HG03558 (cell line): ENCODE measurements around the gene ASB18.

ENCODE experiments used
- ATAC-seq: cut with Tn5 transposase; IDR thresholded peaks from one replicate; pipeline ENCODE4 v1.9.1; 2021; ENCODE audit warnings: moderate number of reproducible peaks; ENCODE audit not compliant: unreplicated experiment; ENCODE audit errors: extremely low read depth

Gene ASB18

DNA sequence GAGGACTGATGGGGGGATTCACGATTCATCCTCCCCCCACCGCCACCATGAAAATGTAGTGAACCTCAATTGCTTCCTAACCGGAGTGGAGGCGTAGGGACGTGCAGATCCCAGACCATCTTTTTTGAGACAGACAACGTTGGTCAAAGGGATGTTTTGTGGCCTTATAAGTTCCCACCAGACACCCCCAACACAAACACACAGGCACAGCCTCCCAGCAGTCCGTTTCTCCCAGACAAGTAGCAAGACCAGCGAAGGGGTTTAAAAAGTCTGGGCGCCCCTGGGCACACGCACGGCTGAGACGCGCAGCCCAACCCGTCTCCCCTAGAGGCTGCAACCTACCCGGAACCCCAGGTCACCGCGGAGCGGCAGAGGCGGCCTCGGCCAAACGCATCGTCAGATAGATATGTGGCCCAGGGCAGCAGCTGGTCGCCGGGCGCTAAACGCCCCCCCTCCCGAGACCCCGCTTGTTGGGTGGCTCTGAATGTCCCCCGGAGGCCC is 97.4 kb downstream of the ASB18 start:
- no peak for ATAC-seq

DNA sequence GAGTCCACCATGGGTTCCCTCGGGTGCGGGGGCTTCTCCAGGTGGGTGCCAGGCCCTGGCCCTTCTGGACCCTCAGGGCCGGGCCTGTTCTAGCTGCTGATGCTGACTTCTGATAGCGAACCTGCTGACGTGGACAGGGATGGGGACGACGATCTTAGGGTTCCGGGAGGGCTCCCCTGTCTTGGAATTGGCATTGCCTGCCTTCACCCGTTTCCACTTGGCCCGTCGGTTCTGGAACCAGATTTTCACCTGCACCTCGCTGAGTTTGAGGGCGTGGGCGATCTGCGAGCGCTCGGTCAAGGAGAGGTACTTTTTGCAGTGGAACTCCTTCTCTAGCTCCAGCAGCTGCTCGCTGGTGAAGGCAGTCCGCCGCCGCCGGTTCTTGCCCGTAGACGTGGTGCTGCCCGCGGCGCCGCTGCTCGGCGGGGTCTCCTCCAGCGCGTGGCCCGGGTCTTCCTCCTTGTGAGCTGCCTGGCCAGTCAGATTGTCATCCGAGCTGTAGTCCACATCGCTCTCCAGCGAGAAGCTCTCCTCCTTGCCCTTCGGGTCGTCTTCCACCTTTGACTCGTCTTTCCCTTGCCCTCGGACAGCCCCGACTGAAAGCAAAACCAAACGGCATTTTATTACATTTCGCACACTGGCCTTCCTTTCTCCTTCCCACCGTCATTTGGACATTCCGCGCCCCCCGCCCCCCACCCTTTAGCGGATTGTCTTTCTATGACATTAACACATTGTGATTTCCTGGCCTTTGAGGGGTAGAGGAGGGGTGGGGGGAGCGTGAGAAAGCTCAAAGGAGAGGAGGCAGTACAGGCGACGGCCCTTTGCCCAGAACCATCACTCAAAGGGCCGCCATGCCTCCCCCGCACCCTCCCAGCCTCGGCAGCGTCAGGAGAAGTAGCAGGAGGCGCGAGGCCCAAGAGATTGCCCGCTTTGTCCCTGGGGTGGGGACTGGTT is 98.1 kb downstream of the ASB18 start:
- ATAC-seq = no peak

DNA sequence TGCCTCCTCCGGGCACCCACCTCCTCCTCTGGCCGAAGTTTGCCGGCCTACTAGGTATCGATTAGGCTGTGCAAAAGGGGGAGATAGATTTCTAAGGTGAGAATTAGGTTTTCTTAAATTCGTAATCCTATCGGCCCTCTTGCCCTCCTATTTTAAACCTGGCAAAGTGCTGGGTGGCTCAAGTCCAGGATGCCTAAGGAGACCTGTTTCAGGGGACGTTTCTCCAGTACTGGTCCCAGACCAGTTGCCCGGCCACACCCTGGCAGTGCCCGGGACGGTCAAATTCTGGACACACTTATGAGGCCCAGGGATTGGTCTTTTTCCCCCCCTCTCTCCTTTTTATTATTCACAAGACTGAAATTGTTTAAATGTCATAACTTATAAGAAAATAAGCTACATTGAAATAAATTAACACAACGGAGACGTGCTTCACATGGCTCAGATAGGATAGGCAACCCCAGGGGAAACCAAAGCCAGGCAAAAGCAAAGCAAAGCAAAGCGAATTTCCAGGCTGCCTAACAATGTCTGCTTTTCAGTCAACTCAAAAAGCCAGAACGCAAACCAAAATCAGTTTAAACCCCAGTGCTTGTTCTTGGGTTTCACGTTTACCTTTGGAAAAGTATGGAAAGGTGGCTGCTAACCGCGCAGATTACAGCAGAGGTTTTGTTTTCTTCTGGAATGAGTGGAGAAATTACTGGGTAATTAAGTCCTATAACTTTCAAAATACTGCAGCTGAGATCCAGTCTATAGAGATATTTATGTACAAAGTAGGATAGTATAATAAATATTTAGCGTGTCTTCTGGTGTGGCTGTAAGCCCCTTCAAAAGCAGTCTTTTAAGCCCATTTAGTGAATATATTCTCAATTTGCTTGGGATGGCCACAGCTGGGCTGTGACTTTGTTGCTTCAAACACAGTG is 99.0 kb downstream of the ASB18 start:
- no peak for ATAC-seq

DNA sequence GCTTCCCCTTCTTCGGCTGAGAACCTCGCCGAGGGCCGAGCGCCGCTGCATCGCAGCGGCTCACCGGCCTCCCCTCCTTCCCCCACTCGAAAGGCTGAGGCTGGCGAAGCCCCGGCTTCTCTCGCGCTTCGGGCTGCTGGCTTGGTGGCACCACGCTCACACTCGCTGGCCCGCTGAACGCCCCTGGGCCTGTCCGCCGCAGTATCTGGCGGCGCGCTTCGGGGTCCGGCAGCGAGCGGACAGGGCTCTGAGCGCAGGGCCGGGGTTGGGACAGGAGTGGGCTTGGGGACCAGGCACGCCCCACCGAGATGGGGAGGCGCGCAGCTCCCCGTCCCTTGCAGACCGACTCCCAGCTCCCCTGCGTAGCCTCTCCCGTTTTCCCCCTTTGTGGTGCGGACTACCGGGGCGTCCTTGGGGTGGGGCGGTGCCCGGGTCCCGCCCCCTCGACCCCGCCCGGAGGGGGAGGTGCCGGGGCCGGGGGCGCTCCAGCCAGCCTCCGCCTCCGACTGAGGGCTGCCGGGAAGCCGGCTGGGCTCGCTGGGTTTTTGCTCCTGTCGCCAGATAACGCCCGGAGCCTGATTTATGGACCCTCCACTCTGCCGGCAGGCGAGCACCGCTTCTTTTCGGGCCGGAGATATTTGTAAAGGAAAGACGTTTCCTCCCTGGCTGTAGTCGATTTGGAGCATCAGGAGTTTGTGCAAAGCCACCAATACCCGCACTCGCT is 99.8 kb downstream of the ASB18 start:
- no peak for ATAC-seq

DNA sequence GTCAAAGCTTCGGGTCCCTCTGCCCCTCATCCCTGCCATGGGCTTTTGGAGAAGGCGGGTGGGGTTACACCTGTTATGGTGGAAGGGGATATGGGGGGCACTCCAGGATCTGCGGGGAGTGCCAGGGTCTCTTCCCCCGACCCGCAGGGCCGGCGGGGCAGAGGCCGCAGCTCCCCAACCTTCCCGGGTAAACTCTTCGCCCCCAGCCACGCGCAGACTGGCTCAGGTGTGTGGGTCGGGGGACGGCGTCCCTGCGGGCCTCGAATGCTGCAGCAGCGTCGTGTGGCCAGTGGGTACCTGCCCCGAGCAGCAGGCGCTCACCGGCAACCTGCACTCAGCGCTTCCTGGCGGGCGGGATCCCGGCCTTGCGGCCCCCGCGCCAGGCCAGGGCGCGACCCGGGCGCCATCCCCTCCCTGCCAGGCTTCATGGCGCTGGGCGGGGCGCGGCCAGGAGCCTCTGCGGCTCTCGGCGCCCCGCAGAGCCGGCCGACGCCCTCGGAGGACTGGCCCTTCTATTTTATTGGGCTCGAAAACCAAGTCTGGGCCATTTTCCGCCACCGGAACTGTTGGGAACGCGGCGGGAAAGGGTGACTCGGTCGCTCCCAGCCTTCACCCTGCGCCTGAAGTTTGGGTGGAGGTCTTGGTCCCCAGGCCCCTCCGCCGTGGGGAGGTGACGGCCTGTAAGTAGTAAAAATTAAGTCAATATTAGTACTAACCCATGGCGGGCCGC is 100.6 kb downstream of the ASB18 start:
- ATAC-seq = no peak

DNA sequence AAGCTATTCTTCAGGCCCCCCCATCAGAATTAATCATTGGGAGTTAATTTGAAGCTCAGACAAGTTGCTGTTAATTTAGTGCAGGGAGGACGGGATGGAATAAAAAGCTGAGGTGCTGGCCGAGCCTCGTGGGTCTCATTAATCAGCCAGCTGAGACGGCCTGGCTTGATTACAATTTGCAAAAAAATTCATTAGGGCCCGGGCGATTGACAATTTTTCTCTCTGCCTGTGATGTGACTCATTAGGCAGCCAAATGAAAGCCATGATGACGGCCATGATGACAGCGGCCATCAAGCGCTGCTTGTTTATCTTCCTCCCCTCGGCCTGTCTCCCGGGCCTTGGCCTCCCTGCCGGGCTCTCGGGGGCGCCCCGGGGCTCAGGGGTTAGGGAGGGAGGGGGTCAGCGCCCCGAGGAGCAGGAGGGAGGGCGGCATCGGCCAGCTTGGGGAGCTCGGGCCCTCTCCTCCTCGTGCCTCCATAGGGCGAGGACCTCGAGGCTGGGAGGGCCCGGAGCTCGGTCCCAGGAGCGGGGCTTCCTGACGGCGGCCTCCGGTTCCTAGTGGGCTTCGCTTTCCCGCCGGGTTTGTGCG is 101.2 kb downstream of the ASB18 start:
- no peak for ATAC-seq

DNA sequence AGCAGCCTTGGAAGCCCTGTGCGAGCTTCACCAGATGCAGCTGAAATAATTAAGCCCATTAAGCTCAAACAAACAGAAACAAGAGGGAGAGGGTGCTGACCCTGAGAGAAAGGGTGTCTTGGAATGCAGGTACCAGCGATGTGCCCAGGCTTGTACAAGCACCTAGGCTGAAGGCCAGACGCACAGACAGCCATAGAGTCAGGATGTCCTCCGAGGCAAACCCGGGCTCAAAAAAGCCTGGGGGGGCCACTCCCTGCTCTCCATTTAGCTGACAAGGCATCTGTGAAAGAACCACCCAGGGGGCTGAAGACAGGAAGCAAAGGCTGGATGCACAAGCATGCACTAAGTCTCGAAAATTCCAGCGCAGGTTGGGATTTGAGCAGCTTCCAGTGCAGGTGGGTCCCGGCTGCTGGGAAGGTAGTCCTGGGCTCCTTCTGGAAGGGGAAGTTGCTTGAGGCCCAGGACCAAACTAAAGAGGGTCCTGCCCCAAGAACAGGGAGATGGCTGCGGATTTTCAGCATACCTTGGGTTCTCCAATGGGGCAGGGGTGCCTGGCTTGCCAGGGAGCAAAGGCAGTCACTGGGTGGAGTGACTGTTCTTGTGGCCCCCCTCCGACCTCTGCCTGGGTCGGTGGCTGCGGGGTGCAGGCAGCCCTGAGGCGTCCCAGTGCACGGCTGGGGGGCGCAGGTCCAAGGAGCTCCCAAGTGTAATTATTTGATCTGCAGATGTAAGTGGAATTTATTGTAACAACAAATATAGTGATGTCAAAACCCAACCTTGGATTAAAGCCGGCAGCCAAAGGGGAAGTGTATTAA is 102.0 kb downstream of the ASB18 start:
- ATAC-seq = no peak

DNA sequence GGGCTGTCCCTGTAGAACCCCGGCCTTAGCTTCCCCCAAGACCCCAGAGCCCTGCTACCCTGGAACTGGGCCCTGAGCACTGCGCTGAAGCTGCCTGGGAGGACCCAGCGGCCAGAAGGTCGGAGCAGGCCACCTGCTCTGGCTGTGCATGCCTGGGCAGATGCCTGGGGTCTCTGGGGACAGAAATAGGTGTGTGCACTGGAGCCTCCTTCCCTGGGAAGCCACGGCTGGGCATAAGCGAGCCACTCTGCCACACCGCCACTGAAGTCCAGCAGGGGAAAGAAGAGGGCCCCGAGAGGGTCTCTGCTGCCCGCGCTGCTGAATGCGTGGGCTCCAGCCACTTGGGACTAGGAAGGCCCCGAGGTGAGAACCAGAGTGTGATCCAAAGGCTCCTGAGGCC is 102.7 kb downstream of the ASB18 start:
- ATAC-seq = no peak

DNA sequence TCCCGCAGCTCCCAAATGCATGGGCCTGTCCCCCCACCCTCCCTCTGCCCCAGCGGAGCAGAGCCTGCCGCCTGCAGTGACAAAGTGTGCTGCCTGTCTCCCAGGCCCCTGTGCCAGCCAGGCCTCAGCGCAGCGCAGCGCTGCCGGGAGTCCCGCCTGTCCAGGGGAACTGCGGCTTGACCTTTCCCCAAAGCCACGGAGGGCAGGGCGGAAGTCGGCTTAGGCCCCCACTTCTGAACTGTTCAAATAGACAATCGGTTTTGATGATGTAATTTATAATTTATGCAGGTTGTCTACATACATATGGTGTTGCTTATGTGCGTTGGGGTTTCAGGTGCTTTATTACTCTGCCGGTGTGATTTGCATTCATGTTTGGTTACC is 103.1 kb downstream of the ASB18 start:
- ATAC-seq = no peak

DNA sequence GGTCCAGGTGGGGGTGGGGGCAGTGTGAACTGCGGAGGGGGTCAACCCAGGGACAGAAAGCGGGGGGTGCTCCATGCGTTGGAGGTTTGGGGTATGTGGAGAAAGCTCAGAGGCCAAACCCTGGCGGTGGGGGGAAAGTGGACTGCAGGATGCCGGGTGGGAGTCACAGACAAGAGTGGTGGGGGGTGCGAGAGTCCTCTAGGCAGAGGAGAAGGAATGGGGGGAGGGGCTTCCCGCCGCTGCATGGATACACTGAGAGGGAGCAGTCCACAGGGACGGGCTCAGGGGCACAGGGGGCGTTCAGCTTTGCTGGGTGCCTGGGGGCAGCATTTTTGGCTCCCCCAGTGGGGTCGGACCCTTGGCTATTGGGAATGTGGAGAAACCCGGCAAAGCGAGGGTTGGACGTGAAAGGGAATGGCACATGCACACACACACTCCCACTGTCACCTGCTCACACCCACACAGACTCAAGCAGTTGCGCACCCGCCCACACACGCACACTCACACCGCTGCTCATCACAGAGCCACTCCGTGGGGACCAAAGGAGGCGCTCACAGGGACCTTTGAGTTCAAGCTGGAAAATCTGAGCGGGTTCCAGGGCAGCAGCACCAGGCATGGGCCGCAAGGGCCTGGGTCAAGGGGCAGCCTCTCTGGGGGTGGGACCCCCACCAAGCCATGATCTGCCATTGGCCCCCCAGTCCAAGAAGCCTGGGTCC is 103.7 kb downstream of the ASB18 start:
- no peak for ATAC-seq

DNA sequence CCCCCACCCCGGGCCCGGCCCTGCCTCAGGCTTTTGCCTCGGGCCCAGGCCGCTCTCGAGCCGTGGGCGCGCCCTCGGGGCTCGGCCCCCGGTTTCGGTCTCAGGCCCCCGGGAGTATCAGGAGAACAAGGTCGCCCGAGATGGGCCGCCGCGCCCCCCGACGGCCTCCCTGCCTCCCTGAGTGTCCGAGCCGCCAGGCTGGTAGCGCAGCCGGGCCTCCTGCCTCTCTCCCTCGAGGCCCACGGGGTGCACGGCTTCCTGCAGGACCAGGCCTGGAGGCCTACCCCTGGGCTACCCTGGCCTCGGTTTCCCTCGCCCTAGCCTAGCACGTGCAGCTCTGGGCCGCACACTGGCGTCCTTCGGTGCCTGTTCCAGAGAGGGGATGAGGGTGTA is 104.4 kb downstream of the ASB18 start:
- ATAC-seq = no peak

DNA sequence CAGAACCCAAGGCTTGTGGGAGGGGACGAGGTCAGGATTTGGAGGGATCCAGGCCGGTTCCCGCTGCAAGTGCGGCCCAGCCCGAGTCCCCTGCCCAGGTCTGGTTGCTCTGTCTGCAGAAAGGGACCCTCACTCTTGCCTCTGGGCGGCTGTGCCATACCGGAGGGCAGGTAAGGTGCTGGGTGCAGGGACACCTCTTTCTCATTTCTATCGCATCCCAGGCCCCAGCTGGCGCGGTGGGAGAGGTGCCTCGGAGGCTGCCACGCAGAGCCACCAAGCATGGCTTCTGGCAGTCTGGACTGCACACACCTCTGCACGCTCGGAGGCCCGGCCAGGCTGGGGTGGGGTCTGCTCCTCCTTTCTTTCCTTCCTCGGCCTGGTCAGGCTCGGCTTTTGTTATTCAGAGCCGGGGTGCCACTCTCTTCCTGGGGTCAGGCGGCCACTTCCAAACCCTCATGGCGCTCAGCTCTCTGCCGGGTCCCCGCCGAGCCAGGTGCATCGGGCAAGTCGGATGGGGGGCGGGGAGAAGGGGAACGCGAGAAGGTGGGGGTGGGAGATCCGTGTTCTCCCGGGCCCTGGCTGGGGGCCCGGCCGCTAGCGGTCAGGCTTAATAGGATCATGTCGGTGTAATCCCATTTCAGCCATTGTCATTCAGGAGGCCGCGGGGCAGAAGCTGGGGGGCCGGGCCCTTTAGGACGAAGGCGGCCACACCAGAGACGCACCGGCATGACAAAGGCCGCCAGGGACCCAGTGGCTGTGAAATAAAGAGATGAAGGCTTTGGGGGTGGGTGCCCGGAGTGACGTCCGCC is 105.0 kb downstream of the ASB18 start:
- ATAC-seq = no peak

DNA sequence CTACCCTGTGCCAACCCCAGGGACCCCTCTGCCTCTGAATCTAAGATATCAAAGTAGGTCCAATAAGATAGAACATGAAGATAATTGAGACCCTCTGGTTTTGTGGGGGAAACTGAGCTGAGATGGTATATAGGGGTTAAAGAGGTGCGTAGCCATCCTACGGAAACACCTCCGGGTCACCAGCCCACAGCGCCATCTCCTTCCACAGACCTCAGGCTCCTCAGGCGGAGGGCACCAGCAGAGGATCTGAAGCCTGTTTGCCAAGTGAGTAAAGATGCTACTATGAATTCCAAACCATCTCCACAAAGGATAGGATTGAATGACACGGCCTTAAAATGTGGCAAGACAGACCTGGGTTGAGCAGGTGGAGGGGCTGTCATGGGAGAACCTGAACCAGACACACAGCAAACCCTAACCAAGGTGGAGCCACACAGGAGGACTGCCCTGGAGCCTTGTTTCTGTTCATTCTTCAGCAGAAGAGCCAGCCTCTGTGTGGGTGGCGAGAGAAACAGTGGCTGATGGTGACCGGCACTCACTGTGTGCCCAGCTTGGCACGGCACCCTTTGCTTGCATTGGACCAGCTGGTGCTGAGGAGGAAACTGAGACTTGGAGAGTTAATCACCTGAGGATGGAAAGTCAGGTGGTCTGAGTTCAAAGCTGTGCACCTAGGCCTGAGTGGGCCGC is 106.2 kb downstream of the ASB18 start:
- no peak for ATAC-seq

DNA sequence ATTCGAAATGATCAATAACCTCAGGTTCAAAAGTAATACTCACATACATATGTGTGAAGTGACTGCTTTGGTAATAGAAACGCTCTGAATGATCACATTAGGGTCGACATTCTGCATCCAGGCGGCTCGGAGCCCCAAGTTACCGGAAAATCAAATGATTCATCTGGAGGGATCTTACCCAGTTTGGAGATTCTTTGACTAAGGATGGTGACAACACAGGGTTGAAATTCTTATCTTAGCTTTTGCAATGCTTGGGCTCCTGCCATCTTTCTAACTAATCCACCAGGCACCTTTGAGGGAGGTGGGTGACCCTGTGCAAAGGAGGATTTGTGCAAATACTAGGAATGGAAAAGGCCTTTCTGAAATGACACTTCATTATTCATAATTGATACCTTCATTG is 106.8 kb downstream of the ASB18 start:
- ATAC-seq = no peak

DNA sequence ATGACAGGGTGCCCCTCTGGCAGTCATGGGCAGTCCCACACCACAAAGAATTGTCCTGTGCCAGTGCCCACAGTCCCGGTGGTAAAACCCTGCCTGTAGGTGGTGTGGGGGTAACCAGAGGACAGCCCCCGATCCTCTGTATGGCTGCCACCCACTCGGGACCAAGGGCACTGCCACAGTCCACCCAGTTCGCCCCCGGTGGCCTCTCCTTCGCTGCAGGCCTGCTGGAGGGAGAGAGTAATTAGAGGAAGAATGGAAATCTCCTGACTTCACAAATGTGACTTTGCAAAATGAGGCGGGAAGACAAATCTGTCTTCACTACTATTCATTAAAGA is 107.4 kb downstream of the ASB18 start:
- ATAC-seq = no peak

DNA sequence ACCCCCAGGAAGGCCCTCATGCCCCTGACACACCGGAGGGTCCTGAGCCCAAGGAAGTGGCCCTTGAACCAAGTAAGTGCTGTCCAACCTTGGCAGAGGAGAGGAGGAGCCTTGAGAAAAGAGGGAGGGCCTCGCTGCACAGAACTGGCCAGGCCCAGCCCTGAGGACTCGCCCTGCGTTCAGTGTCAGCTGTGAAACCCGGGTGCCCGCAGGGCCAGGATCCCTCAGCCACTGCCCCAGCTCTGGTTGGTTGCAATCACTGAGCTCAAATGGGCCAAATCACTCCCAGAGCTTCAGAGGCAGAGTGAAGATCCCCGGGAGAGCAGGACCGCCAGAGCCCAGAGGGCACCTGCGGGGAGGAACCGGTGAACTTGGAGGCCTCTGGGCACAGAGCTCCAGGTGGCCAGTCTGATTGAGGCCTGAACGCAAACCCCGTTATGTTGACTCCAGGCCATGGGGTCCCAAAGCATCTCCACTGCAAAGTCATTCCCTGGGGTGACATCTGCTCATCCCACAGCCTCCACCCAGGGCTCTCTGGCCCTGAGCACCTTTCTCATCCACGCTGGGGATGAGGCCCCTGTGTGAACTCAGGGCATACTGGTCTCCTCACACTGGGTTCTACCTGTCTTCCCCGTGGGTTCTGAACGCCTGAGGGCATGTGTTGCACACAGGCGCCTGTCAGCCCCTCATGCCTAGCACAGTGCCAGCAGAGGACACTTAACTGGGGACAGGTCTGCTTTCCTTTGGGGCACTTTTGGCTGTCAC is 107.9 kb downstream of the ASB18 start:
- ATAC-seq = no peak
